ENCODE results near the gene DCAF17.

Gene DCAF17, protein sequence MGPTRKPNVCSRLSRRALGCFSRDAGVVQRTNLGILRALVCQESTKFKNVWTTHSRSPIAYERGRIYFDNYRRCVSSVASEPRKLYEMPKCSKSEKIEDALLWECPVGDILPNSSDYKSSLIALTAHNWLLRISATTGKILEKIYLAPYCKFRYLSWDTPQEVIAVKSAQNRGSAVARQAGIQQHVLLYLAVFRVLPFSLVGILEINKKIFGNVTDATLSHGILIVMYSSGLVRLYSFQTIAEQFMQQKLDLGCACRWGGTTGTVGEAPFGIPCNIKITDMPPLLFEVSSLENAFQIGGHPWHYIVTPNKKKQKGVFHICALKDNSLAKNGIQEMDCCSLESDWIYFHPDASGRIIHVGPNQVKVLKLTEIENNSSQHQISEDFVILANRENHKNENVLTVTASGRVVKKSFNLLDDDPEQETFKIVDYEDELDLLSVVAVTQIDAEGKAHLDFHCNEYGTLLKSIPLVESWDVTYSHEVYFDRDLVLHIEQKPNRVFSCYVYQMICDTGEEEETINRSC

GRCh38 chr2:171434013-171434989 lies at the start of gene DCAF17:
DCAF17 (plus strand) TSS chr2:171434226; CDS start chr2:171434578, 352 bp downstream.
- DNase-seq (ENCODE audit: low spot score), result peak; percentile 98

DNA sequence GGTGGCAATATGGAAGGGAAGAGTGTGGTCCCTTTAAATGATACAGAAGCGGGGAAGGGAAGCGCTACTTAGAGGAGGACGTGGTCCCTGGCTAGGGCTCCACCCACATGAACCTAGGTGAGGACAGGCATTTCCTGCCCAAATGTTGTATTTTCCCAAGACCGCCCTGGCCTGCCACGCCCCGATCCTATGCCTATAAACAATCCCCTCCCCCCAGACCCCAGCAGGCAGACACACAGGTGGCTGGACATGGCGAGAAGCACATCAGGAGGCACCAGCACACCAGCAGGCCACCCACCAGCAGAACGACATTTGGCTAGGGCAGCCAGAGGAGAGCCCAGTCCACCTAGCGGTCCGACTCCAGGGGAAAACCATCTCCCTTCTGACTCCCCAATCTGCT lies 47.4 kb upstream of the DCAF17 start:
- no peak for DNase-seq (ENCODE audit: low spot score)

- DNase-seq (ENCODE audit: low spot score), result no peak
Measured at GRCh38 chr2:171387052-171387451, 47.0 kb upstream of the DCAF17 start.

DNA sequence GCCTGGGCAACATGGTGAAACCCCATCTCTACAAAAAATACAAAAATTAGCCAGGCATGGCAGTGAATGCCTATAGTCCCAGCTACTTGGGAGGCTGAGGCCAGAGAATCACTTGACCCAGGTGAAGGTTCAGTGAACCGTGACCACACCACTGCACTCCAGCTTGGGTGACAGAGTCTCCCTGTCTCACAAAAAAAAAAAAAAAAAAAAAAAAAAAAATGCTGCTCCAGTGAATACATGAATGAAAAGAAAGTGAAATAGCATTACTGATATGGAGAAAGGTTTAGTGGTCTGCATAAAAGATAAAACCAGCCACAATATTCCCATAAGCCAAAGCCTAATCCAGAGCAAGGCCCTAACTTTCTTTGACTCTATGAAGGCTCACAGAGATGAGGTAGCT lies 44.7 kb upstream of the DCAF17 start:
- DNase-seq (ENCODE audit: low spot score), result no peak

- DNase-seq (ENCODE audit: low spot score), result no peak
Measured at GRCh38 chr2:171389780-171390179, 44.2 kb upstream of the DCAF17 start.

- DNase-seq (ENCODE audit: low spot score), result no peak
Measured at GRCh38 chr2:171390941-171391516, 43.0 kb upstream of the DCAF17 start.

GRCh38 chr2:171391532-171391931 lies 42.5 kb upstream of the DCAF17 start:
- DNase-seq (ENCODE audit: low spot score), result no peak

DNA sequence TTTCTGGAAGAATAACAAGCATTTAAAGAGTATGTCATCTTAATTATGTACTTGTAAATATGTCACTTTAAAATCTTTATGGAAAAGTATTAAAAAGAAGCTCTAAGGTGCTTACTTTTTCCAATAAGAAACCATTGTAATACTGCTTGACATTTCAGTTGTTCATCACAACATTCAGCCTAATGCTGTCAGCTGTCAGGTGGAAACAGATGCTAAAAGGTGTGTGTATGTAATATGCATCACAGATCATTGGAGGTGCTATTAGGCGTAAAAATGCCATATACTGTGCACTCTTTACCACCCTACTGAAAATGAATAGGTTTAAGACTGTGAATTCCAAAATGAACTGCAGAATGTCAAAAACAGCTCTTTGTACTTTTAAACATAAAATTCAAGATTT lies 40.5 kb upstream of the DCAF17 start:
- DNase-seq (ENCODE audit: low spot score), result no peak

GRCh38 chr2:171394164-171394740 lies 39.8 kb upstream of the DCAF17 start:
- DNase-seq (ENCODE audit: low spot score), result no peak

GRCh38 chr2:171399292-171399691 lies 34.7 kb upstream of the DCAF17 start:
- no peak for DNase-seq (ENCODE audit: low spot score)

DNA sequence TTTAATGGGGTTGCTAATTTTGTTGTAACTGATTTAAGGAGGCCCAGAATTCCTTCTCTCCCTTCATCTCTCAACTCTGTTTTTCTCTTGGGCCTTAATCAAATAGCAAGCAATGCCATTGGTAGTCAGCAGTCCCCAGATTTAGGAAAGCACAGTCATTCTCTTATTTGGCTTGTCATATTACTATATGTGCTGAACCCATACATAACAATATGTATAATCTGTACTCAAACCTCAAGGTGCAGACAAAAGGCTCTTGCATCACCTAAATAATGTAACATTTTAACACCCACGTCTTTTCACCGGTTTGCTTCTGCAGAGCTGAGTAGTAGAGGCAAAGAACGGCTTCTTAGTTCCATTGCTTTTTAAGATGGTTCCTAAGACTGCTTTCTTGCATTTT lies 33.6 kb upstream of the DCAF17 start:
- no peak for DNase-seq (ENCODE audit: low spot score)

DNA sequence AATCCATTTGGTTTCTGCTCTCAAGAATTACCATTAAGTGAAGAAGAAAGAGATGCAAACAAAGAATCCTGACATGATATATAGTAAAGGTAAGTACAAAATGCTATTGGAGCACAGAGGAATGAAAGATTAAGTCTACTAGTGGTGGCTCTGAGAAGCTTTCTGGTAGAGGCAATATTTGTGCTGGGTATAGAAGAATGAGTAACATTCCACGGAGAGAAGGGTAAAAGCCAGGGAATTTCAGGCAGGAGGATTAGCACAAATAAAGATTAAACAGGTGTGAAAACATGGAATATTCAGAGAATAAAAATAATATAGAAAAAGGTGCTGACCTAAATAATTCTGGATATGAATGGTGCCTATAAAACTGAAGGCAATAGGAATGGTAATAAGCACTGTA lies 32.1 kb upstream of the DCAF17 start:
- DNase-seq (ENCODE audit: low spot score), result no peak

DNA sequence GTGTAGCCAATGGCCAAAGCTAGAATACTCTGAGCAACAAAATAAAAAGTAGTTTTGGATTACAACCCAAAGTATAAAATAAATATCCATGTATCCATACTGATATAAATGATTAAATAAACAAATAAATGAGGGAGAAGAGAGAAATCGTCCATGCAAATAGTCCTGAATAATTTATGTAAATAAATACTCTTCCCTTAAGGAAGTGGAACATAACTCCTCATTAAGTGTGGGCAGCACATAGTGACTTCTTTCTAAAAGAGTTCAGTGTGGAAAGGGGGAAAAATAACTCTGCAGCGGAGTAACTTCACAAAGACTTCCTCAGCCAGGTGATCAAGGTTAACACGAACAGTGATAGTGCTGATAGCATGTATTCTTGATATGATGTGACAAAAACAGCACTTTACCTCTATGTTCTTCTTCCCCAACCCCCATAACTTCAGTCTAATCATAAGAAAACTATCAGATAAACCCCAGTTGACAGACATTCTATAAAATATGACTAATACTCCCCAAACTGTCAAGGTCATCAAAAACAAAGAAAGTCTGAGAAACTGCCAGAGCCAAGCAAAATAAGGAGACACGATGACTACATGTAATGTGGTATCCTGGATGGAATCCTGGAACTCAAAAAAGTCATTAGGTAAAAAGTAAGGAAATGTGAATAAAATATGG lies 31.0 kb upstream of the DCAF17 start:
- no peak for DNase-seq (ENCODE audit: low spot score)

DNA sequence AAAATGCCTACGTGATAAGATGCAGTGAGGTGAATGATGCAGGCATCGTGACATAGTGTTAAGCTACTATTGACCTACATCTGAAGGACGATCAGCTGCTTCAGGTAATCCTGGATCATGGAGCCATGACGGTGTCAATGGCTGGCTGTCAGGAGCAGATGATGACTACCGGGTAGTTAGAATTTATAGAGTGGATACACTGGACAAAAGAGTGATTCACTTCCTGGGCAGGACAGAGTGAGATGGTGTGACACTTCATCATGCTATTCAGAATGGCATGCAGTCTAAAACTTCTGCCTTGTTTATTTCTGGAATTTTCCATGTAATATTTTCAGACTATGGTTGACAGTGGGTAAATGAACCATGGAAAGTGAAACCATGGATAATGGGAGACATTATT lies 29.8 kb upstream of the DCAF17 start:
- DNase-seq (ENCODE audit: low spot score), result peak; percentile 57

GRCh38 chr2:171404719-171405118 lies 29.3 kb upstream of the DCAF17 start:
- DNase-seq (ENCODE audit: low spot score), result no peak

DNA sequence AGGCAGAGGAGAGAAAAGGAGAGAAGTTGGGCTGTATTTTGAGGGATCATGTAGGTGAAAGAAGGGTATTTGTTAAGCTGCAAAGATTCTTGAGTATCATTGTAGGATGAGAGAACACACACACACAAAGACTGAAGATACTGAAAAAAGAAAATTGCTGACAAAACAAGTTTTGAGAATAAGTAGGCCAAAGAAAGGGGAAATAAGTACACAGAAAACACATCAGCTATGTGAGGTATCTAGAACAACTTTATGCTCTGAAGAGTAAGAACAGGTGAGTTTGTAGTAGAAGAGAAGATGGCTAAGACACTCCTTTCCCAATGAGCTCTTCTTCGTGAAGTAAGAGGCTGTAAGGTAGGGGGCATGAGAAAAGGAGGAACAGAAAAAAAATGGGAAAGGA lies 28.5 kb upstream of the DCAF17 start:
- no peak for DNase-seq (ENCODE audit: low spot score)

GRCh38 chr2:171406044-171406443 lies 28.0 kb upstream of the DCAF17 start:
- DNase-seq (ENCODE audit: low spot score), result no peak

DNA sequence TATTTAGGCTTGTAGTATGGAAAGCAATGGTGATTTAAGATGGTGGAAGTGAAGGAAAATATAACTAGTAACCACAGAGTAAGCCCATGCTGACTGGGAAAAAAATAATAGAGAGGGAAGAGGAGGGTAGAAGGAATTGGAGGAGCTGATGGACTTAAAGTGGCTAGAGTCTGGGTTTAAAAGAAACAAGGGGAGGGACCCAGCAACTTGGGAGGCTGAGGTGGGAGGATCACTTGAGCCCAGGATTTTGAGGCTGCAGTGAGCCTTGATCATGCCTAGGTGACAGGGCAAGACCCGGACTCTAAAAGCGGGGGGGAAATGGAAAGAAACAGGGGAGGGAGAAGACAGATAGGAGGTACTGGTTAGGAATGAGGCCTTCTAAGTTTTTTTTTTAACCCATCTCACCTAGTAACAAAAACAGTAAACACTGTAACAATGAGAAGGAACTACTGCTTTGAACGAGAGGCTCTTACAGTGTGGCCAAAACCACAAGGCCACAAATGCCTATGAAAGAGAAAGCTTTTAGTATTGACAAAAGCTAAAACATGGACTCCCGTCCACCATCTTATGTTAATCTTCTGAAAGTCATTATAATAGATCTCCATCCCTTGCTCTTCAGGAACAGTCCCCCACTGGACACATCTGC lies 26.9 kb upstream of the DCAF17 start:
- no peak for DNase-seq (ENCODE audit: low spot score)

DNA sequence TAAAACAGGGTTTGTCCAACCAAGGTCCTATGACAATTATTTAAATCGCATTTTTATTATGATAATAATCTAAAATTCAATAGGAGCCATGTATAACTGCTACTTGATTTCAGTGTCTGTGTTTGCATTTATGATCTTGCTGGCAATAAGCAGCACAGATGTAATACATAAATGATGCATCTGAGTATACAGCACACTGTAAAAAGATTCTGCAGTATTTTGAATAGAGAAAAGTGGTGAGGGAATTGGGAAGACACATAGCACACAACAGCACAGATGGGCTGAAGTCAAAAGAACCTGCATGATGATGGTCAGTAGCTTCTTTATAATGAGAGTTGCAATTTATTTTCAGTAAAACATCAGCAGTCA lies 26.4 kb upstream of the DCAF17 start:
- DNase-seq (ENCODE audit: low spot score), result no peak

- no peak for DNase-seq (ENCODE audit: low spot score)
Measured at GRCh38 chr2:171409436-171409971, 24.5 kb upstream of the DCAF17 start.

GRCh38 chr2:171410101-171410500 lies 23.9 kb upstream of the DCAF17 start:
- DNase-seq (ENCODE audit: low spot score), result no peak
